ENCODE data around the gene CFAP251.
"Not testable (repeated sequence)": the region's sequence is repeated elsewhere in the genome, so short reads cannot be mapped to it uniquely, and the experiment has no call there.

Gene CFAP251, protein sequence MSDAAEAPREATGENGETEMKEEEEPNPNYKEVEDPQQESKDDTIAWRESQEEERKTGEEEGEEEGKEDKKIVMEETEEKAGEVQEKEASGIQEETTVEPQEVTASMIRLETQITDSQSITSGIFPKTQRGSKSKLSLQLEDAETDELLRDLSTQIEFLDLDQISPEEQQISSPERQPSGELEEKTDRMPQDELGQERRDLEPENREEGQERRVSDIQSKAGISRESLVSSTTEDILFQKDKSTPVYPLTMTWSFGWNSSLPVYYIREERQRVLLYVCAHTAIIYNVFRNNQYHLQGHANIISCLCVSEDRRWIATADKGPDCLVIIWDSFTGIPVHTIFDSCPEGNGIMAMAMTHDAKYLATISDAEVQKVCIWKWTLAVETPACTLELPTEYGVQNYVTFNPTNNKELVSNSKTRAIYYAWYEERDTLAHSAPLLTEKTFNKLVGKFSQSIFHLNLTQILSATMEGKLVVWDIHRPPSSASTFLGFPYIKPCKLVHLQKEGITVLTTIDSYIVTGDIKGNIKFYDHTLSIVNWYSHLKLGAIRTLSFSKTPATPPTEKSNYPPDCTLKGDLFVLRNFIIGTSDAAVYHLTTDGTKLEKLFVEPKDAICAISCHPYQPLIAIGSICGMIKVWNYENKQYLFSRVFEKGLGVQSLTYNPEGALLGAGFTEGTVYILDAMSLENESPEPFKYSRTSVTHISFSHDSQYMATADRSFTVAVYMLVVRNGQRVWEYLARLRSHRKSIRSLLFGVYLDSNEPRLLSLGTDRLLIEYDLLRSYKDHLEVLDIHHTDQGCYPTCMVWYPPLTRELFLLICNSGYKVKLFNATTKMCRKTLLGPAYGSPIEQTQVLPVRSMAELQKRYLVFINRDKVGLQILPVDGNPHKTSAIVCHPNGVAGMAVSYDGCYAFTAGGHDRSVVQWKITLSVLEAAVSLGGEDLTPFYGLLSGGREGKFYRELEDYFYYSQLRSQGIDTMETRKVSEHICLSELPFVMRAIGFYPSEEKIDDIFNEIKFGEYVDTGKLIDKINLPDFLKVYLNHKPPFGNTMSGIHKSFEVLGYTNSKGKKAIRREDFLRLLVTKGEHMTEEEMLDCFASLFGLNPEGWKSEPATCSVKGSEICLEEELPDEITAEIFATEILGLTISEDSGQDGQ

DNA sequence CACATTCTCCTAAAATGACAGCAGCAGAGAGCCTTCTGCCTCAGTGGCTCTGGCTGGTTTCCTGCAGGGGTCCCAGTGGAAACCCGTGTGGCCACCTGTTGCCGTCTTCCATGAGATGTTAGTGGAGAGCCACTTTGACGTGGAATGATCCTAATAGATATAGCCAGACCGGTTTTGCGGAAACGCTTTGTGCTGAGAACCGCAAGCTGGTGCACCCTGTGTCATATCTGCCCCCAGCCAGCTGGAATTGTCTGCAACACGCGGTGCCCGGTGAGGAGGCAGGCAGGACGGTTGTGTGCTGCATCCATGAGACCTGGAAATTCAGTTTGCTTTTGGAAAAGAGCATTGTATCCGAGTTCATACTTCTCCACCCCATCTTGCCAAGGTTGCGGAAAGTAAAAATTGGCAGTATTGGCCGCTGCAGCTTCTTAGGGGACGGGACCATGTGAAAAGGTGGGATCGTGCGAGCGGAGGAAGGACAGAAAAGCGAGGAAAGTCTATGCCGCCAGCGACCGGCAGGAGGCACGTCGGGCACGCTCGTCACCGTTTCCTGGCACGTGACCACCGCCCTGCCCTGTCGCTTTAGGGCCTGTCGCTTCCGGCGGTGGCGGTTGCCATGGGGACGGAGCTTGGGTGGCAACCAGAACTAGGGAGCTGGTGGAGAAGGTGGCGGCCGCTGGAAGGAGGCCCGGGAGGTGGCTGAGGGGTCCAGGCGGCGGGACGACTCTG is at the start of gene CFAP251:
TSS of gene CFAP251 (plus strand) at position 643 of the 729 bp plus-strand sequence. CDS start 2,714 bp downstream, outside the sequence.
- DNase-seq, result peak in 55 of 56 donors; percentile 29 to 97 (median 86)

DNA sequence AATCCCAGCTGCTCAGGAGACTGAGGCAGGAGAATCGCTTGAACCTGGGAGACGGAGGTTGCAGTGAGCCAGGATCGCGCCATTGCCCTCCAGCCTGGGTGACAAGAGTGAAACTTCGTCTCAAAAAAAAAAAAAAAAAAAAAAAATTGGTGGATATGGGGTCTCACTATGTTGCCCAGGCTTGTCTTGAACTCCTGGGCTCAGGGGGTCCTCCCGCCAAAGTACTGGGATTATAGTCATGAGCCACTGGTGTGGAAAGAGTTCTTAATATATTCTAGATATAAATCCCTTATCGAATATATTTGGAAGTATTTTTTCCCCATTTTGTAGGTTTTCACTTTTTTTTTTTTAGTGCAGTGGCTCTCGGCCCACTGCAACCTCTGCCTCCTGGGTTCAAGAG is 49.2 kb upstream of the CFAP251 start:
- not testable (repeated sequence) for DNase-seq

DNA sequence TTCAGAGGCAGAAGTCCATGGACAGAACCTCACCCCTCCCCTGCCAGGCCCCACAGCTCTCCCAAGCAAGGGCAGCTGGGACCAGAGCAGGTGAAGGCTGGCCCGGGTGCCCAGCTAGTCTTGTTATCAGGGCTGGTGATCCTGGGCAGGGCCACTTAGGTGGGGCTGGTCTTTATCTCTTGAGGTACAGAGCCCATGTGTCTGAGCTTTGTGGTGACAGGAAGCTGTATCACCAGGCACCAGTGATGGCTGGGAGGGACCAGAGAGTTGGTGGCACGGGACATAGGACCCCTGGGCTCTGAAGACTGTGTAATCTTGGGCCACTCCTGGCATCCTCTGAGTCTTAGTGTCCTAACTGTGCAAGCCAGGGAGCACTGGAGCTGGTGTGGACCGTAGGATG is 46.9 kb upstream of the CFAP251 start:
- DNase-seq, result no peak

DNA sequence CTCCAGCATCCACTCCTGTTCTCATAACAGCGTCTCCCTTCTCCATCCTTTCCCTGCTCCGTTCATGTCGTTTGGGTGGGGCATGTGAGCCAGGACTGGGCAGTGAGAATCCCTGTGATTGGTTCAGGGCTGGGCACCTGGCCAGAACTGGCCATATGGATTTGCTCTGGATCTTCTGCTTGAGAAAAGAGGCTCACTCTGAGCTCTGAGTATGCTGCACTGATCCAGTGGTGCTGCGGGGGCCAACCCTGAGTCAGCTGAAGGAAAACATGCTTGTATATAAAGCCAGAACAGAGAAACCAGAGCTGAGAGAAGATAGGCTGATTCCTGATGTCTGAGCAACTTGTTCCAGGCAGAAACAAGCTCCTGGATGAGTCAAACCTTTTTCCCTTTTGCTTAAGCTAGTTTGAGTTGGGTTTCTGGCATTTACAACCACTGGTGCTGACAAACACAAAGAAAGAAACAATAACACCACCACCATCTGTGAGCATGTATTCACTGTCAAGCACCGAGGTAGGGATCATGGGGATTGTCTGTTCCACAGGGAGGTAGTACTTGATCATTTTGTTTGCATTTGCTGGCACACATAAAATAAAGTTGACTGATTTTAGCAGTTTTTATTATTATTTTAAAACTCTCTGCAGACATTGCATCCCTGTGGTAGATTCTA is 45.7 kb upstream of the CFAP251 start:
- peak in 14 of 56 donors; percentile 1 to 48 (median 6) for DNase-seq

DNA sequence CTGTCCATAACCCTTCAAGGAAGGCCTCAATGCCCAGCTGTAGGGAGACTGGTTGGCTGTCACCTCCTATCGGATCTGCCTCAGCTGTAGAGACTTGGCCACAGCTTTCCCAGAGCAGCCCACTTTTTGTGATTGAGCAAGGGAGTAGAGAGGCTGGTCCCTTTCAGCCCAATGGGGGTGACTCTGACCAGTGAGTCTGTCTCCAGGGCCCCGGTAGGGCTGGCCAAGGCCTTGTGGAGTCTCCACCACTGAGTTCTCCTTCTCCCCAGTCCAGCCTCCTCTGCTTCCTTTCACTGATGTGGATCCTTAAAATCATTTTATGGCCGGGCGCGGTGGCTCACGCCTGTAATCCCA is 45.2 kb upstream of the CFAP251 start:
- no peak for DNase-seq

DNA sequence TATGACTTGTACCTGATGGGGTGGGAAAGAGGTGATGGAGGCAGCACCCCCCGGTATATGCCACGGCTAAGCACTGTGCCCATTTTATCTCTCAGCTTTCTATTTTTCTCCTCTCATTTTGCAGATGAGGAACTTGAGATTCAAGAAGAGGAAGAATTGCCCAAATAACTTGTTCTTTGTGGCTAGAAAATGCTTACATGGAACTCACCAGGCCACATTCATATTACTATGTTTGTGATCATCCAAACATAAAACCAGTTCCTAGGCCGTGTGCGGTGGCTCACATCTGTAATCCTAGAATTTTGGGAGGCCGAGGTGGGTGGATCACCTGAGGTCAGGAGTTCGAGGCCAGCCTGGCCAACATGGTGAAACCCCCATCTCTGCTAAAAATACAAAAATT is 44.3 kb upstream of the CFAP251 start:
- DNase-seq, result no peak

DNA sequence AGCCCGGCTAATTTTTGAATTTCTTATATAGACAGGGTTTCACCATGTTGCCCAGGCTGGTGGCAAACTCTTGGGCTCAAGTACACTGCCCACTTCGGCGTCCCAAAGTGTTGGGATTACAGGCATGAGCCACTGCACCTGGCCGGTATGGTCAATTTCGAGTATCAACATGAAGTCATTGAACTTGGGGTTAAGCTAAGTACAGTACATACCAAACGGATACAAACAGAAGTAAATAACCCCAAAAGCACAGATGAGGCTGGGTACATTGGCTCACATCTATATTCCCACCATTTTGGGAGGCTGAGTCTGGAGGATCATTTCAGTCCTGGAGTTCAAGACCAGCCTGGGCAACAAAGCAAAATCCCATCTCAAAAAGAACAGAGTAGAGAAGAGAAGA is 42.8 kb upstream of the CFAP251 start:
- no peak for DNase-seq

DNA sequence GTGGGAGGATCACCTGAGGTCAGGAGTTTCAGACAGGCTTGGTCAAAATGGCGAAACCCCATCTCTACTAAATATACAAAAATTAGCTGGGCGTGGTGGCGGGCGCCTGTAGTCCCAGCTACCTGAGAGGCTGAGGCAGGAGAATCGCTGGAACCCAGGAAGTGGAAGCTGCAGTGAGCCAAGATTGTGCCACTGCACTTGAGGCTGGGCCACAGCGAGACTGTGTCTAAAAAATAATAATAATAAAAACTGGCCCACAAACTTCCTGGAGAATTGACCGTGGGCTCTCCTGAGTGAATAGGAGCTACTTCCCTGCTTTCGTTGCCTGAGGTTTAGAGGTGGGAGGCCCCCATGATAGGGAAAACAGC is 42.3 kb upstream of the CFAP251 start:
- not testable (repeated sequence) for DNase-seq

DNA sequence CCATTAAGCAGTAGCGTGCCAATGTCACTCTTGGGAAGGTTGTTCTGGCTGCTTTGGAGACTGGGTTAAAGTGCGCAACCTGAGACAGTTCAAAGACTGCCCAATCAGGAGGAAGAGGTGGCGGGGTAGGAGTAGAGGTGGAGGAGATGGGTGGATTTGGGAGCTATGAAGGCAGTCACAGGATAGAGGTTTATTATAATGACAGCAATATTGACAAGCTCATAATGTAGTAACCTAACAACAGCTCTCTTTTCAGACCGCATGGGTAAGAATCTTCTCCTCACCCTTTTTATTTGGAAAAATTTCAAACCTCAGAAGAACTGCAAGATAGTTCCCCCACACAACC is 35.1 kb upstream of the CFAP251 start:
- no peak for DNase-seq

DNA sequence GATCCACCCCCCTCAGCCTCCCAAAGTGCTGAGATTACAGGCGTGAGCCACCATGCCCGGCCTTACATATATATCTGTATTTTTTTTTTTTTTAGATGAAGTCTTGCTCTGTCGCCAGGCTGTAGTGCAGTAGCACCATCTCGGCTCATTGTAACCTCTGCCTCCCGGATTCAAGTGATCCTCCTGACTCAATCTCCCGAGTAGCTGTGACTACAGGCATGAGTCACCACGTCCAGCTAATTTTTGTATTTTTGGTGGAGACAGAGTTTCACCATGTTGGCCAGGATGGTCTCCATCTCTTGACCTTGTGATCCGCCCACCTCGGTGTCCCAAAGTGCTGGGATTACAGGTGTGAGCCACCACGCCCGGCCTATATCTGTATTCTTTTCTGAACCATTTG is 33.3 kb upstream of the CFAP251 start:
- not testable (repeated sequence) for DNase-seq

DNA sequence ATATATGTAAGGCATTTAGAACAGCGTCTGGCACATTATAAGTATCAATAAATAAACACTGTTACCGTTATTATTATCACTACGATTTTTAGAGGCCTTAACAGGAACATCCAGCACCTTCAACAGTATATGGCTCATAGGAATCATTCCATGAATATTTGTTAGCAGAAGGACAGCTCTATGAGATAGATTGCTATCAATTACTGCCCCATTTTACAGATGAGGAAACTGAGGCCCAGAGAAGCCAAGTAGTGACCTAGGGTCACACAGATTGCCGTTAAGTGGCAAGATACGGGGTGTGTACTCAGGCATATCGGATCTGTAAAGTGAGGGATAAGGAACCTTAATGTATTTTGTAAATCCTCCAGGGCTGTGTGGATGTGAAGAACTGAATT is 30.3 kb upstream of the CFAP251 start:
- no peak for DNase-seq

DNA sequence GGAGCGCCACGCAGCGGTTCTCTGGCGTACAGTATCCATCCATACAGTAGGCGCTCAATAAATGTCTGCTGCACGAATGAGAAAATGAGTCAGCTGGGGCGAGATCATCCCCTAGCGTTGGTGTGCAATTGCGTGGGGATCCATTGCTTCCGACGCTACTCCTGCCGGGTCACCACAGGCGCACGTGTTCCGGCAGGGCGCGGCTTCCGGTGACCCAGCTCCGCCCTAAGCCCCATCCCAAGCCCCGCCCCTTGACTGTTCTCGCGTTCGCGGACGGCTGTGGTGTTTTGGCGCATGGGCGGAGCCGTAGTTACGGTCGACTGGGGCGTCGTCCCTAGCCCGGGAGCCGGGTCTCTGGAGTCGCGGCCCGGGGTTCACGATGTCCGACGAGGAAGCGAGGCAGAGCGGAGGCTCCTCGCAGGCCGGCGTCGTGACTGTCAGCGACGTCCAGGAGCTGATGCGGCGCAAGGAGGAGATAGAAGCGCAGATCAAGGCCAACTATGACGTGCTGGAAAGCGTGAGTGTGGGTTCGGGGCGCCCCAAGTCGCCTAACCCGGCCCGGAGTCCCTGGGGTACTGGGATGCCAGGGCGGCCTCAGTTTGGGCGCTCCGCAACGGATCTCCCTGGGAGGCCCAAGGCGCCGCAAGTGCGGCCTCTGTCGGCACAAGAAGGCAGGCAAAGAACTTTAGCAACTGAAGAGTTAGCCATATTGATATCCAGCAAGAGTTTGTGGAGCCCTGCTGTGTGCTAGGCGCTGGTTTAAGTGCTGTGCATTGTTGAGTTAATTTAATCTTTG is 29.7 kb upstream of the CFAP251 start, which contains the start of gene PSMD9:
TSS of gene PSMD9 (plus strand) at position 313 of the 796 bp plus-strand sequence. CDS start at position 380, 67 bp downstream.
- peak; percentile 41 to 99 (median 94) for DNase-seq

DNA sequence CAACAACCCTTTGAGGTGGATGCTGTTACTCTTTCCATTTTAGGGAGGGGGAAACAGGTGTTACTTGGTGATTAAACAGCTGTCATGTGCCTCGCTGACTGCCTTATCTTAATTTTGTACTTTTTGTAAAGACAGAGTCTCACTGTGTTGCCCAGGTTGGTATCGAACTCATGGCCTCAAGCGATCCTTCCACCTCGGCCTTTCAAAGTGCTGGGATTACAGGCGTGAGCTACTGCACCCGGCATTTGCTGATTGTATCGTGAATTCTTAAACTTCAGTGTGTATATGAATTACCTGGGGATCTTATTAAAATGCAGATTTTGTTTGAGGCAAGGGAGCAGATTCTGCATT is 29.1 kb upstream of the CFAP251 start:
- no peak for DNase-seq

DNA sequence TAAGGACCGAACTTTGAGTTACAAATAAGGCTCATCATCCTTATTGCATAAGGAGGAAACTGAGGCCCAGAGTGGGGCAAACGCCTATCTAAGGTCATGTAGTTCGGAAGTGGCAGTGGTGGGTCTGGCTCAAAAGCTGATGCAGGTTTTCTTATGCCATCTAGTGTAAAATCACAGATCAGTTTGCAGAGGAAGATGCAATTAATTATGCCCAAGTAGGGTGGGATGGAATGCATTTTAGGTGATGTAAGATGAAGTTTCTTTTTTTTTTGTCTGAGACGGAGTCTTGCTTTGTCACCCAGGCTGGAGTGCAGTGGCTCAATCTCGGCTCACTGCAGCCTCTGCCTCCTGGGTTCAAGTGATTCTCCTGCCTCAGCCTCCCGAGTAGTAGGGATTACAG is 28.7 kb upstream of the CFAP251 start:
- not testable (repeated sequence) for DNase-seq

DNA sequence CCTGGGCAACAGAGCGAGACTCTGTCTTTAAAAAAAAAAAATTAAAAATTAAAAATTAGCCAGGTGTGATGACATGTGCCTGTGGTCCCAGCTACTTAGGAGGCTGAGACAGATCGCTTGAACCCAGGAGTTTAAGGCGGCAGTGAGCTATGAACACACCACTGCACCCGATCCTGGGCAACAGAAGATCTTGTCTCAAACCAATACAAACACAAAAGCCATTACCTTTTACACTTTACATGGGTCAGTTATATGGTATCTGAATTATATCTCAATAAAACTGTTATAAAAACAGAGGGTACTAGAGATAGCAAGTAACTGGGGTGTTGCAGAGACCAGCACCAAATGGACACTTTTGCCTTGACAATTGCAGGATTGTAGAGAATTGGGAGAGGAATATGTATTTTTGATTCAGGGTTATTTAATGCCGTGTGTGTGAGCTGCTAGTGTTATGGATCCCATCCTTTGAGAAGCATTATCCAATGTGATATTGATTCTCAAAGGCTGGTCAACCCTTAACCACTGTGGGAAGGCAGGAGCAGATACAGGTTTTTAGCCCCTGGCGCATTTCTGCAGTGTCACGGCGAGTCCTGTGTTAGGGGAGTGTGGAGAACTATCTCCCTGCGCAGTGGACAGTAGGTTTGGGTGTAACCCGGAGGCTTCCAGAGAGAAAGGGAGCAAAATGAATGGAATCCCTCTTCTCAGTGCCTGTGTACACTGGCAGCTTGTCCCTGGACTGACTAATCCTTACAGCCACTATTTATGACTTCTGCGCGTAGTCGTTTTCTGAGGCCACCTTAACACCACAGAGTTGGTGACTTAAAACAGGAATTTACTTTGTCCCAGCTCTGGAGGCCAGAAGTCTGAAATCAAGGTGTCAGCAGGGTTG is 25.5 kb upstream of the CFAP251 start:
- no peak for DNase-seq

DNA sequence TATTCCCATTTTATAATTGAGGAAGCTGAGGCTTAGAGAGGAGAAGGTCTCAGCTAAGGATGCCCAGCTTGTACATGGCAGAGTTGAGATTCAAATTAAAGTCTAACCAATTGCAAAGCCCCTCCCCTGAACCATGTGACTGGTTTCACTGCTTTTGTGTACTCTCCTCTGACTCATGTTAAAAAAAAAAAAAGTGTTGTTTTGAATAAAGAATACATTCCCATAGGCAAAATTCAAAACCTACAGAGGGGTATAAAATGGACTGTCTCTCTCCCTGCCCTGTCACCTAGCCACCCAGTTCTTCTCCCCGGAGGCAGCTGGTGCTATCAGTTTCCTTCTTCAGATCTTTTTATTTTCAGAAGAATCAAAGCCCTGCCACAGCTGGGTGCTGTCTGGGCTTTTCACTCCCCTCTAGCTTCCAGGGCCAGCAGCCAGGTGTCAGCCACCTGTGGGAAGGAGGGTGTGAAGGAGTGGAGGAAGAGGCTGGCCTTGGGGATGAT is 24.4 kb upstream of the CFAP251 start:
- DNase-seq, result peak in 2 of 56 donors; percentile 0 to 2

DNA sequence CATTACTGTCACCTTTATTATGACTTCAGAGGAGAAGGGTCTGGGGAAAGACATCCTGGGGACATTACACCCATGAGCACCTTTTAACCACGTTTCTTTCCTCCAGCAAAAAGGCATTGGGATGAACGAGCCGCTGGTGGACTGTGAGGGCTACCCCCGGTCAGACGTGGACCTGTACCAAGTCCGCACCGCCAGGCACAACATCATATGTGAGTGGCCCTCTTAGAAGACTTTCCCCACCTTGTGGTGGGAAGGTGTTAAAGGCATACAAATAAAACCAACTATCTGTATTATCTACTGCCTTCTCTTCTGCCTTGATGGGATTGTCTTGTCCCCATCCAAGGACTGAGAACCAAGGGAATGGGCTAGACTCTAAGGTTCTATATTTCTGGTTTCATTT is 23.8 kb upstream of the CFAP251 start:
- DNase-seq, result no peak

DNA sequence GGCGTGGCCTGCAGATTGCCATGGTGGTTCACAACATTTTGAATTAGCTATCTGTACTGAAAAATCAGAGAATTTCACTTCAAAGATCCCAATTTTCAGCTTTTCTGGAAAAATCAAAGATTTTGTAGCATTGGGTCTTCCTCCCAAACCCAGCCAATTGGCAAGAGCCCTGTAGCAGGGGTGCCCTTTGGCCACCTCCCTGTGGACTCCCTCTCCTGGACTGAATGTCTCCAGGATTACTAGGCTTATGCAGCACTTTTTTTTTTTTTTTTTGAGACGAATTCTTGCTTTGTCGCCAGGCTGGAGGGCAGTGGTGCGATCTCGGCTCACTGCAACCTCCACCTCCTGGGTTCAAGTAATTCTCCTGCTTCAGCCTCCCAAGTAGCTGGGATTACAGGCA is 20.1 kb upstream of the CFAP251 start:
- no peak for DNase-seq

DNA sequence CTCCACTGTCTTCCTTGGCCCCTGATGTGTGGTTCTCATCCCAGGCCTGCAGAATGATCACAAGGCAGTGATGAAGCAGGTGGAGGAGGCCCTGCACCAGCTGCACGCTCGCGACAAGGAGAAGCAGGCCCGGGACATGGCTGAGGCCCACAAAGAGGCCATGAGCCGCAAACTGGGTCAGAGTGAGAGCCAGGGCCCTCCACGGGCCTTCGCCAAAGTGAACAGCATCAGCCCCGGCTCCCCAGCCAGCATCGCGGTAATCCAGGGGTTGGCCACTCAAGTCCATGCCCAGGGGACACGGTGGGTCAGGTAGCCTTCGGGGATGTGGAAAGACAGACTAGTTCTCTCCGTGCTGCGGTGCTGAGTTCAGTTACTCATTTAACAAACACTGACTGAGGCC is 18.8 kb upstream of the CFAP251 start:
- no peak for DNase-seq

Measured in nucleus accumbens (tissue), 56 donors.